Head of caudate nucleus (tissue), 42 donors: ENCODE data around the gene LAMC2.
"Not testable (repeated sequence)": the region's sequence is repeated elsewhere in the genome, so short reads cannot be mapped to it uniquely, and the experiment has no call there.

Experiments used
- DNase-seq, 42 donors: peaks; one replicate each; pipeline versions ENCODE4 v3.0.0 to v3.0.0-alpha.2; 2020 to 2021; ENCODE audit warnings: mixed read lengths in 7 of 42
- intact Hi-C: fragments of 100-400 bp; cut with DNase I; formaldehyde crosslinking; loops from one replicate; pipeline ENCODE4 v1.15.0; 2022

LAMC2 gene

GRCh38 chr1:183185941-183186490 lies at the start of gene LAMC2:
Gene LAMC2, plus strand, starts transcription at chr1:183186264. Its CDS starts 89 bp downstream, at chr1:183186353.
- intact Hi-C loops = no loop called here
- DNase-seq = peak; percentile 10 to 81 (median 54)

GRCh38 chr1:183137782-183138181 lies 48.3 kb upstream of the LAMC2 start:
- intact Hi-C loops = no loop called here
- DNase-seq = no peak

GRCh38 chr1:183138301-183138700 lies 47.8 kb upstream of the LAMC2 start:
- DNase-seq = no peak
- intact Hi-C loops = no loop called here

- intact Hi-C loops = no loop called here
- DNase-seq = no peak
These were observed 46.7 kb upstream of the LAMC2 start for GRCh38 chr1:183139281-183139942.

- intact Hi-C loops = no loop called here
- DNase-seq = no peak
These were observed 45.4 kb upstream of the LAMC2 start for GRCh38 chr1:183140633-183141032.

GRCh38 chr1:183142171-183142570 lies 43.9 kb upstream of the LAMC2 start:
- intact Hi-C loops = no loop called here
- DNase-seq = no peak

- DNase-seq = no peak
- intact Hi-C loops = no loop called here
These were observed 42.3 kb upstream of the LAMC2 start for GRCh38 chr1:183143576-183144315.

GRCh38 chr1:183144752-183145151 lies 41.3 kb upstream of the LAMC2 start:
- intact Hi-C loops = no loop called here
- DNase-seq = no peak

GRCh38 chr1:183147735-183148134 lies 38.3 kb upstream of the LAMC2 start:
- intact Hi-C loops = no loop called here
- DNase-seq = no peak

- intact Hi-C loops = no loop called here
- no peak for DNase-seq
These were observed 37.5 kb upstream of the LAMC2 start for GRCh38 chr1:183148599-183148998.

- DNase-seq = no peak
- intact Hi-C loops = no loop called here
These were observed 36.8 kb upstream of the LAMC2 start for GRCh38 chr1:183149273-183149672.

- intact Hi-C loops, DNase-seq: not testable (repeated sequence)
These were observed 36.0 kb upstream of the LAMC2 start for GRCh38 chr1:183150032-183150431.

- DNase-seq = no peak
- intact Hi-C loops = no loop called here
These were observed 35.6 kb upstream of the LAMC2 start for GRCh38 chr1:183150445-183150844.

GRCh38 chr1:183152180-183152579 lies 33.9 kb upstream of the LAMC2 start:
- intact Hi-C loops = no loop called here
- no peak for DNase-seq

- intact Hi-C loops = no loop called here
- DNase-seq = no peak
These were observed 30.1 kb upstream of the LAMC2 start for GRCh38 chr1:183155939-183156338.

GRCh38 chr1:183159960-183160359 lies 26.1 kb upstream of the LAMC2 start:
- DNase-seq = no peak
- intact Hi-C loops = no loop called here

GRCh38 chr1:183161391-183161790 lies 24.7 kb upstream of the LAMC2 start:
- no peak for DNase-seq
- intact Hi-C loops = no loop called here

GRCh38 chr1:183163316-183163715 lies 22.7 kb upstream of the LAMC2 start:
- intact Hi-C loops = no loop called here
- no peak for DNase-seq

- intact Hi-C loops = no loop called here
- DNase-seq = no peak
These were observed 21.7 kb upstream of the LAMC2 start for GRCh38 chr1:183164340-183164739.

GRCh38 chr1:183164963-183165362 lies 21.1 kb upstream of the LAMC2 start:
- intact Hi-C loops = no loop called here
- no peak for DNase-seq

- intact Hi-C loops = no loop called here
- peak in 10 of 42 donors; percentile 7 to 50 (median 16) for DNase-seq
These were observed 20.6 kb upstream of the LAMC2 start for GRCh38 chr1:183165456-183165855.
